ENCODE results near the gene HJV. TPM values are rescaled to one million over a fixed set of nuclear protein-coding genes. Genes with fewer than 3 reads are reported as not detected.
A peak's percentile ranks its signal among the peaks of the same experiment; 100 is the strongest.

Gene HJV
- total and polyA plus RNA-seq, 2 of the 4 experiments (the other 2 are of a cell fraction): not detected

DNA sequence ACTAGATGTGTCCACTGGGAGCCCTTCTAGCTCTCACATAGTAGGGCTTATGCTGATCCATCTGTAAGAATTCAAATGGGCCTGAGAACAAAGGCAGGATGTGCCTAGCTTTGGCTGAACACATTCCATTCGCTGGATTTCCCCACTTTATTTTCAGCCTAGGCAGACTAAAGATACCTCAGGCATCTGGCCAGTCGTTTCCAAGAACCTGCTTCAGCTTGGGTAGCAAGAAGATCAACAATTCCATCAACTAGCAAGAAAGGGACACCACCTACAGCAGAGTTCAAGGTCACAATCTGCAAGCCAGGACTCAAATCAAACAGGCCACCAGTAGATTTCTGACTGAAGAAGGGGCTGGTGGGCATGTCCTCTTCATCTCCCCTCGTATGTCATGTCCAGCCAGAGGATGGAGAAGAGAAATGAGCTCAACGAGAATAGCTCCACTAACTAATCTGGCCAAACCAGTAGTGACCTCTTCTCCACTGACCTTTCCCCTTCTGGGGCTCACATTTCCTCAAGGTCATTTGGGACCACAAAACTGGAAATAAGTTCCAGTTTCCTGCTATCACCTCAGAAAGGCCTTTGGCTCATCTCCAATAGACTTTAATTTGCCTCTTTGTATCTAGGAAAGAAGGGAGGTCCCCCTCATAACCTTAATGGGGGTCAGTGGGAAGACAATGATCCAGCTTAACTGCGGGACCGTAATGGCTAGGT, 39.4 kb downstream of the HJV start:
- no peak overlapping the region for H2AFZ ChIP-seq (replicated peaks; ENCODE audit: low read length, poor library complexity)
- H3K27me3 ChIP-seq (ENCODE audit: control insufficient read depth, insufficient read depth, low read length): no peaks in the 10 kb centered on the region
- H3K4me3 ChIP-seq (ENCODE audit: insufficient read depth, low read depth, low read length): no peak overlapping the region
- no peak overlapping the region for H3K4me2 ChIP-seq (ENCODE audit: low read depth, low read length)
- H2BK120ac ChIP-seq (ENCODE audit: low read depth, low read length): peak overlapping the region; percentile 46; the same call in 1 of the 2 replicates
- no peak for DNase-seq
- no peak overlapping the region for H3K18ac ChIP-seq (ENCODE audit: low read depth, low read length)
- no peak overlapping the region for H3K56ac ChIP-seq (ENCODE audit: extremely low read depth, insufficient read depth, low read length)
- H3K79me1 ChIP-seq (ENCODE audit: low read depth in 1 of 2, low read length in 2 of 2): peaks cover 4 to 12% of the 10 kb centered on the region in 2 experiments; a peak in 3 of 4 replicates
- H2BK15ac ChIP-seq (ENCODE audit: low read depth, low read length): peak overlapping the region; percentile 32; the same call in 1 of the 3 replicates
- H3K23ac ChIP-seq (ENCODE audit: low read depth, low read length): no peak overlapping the region
- no peak for ATAC-seq (ENCODE audit: low read depth)
- intact Hi-C loops (cut with micrococcal nuclease) (no loop called here), in situ Hi-C loops (cut with MboI; ENCODE audit: low sequenced_read_pairs) (no loop called here), dilution Hi-C loops (cut with HindIII; ENCODE audit: low sequenced_read_pairs, unreplicated experiment) (no loop called here)
- no peaks in the 10 kb centered on the region for H3K9me3 ChIP-seq (ENCODE audit: control insufficient read depth, insufficient read depth, low read length)
- H3K36me3 ChIP-seq (ENCODE audit: control insufficient read depth, insufficient read depth, low read length): no peaks in the 10 kb centered on the region
- POLR2A ChIA-PET (ENCODE audit: unreplicated experiment): no interaction called here
- no peak overlapping the region; the same call in 1 of the 2 replicates for H3K14ac ChIP-seq (replicated peaks; ENCODE audit: low read depth, low read length)
- no peaks in the 10 kb centered on the region for H4K20me1 ChIP-seq (ENCODE audit: insufficient read depth, low read length)
- no peak overlapping the region; the same call in 1 of the 2 replicates for H2BK20ac ChIP-seq (ENCODE audit: low read depth, low read length)
- TF ChIP-seq SMC3 (IDR thresholded peaks at IDR 0.05; ENCODE audit: low read depth, low read length): no peak
- no peak for TF ChIP-seq RAD21 (IDR thresholded peaks at IDR 0.05; ENCODE audit: low read length)
- TF ChIP-seq MAZ (IDR thresholded peaks at IDR 0.05; ENCODE audit: borderline replicate concordance, low read depth, low read length): no peak
- no TSS peak for BruUV-seq (replicated peaks)
- no peak overlapping the region for H2BK5ac ChIP-seq (ENCODE audit: low read depth, low read length, poor library complexity, severe bottlenecking)
- peaks cover 19% of the 10 kb centered on the region for H3K9me1 ChIP-seq (ENCODE audit: insufficient read depth, low read length)
- no peak overlapping the region for H2AK9ac ChIP-seq (replicated peaks; ENCODE audit: low read depth, low read length, poor library complexity)
- no peak overlapping the region for H4K5ac ChIP-seq (ENCODE audit: low read depth, low read length)
- no peak overlapping the region for H4K8ac ChIP-seq (ENCODE audit: low read depth in 2 of 2, low read length in 2 of 2)
- no peak overlapping the region for H3K9ac ChIP-seq (ENCODE audit: low read depth, low read length)
- 82% methylated on average over 2 of the region's 6 CpGs; no CpG with 5 or more reads in 1 of the 2 experiments for WGBS, 2 experiments (ENCODE audit: extremely low coverage in 2 of 2, insufficient read length in 1 of 2)
- H3K4ac ChIP-seq (ENCODE audit: low read depth, low read length): peak overlapping the region; percentile 31; the same call in 1 of the 2 replicates
- H3K4me1 ChIP-seq (ENCODE audit: control insufficient read depth, insufficient read depth, low read length): peaks cover 28% of the 10 kb centered on the region
- H2AK5ac ChIP-seq (ENCODE audit: low read depth, low read length): peak overlapping the region; percentile 44; the same call in 1 of the 2 replicates
- CTCF ChIA-PET: no interaction called here
- no peak overlapping the region for H3K27ac ChIP-seq (ENCODE audit: insufficient read depth, low read length)
- no peak overlapping the region for H4K91ac ChIP-seq (ENCODE audit: insufficient read depth, low read depth, low read length)

Measured in IMR-90 (cell line).